HG02623 (cell line): ENCODE results near the gene MEN1.

Source experiments
- ATAC-seq: cut with Tn5 transposase; IDR thresholded peaks from one replicate; pipeline ENCODE4 v1.9.1; 2021; ENCODE audit warnings: moderate library complexity; ENCODE audit not compliant: unreplicated experiment

MEN1 gene

GRCh38 chr11:64810271-64810890 lies at the start of gene MEN1:
Gene MEN1 (minus strand): TSS chr11:64810551. CDS start chr11:64810109, 442 bp downstream.
- ATAC-seq: peak; percentile 63

- peak; percentile 62 for ATAC-seq
Observed at GRCh38 chr11:64859542-64860414, 49.4 kb upstream of the MEN1 start.

GRCh38 chr11:64858467-64859263 lies 48.3 kb upstream of the MEN1 start:
- ATAC-seq: no peak

- ATAC-seq: no peak
Observed at GRCh38 chr11:64857485-64857884, 47.1 kb upstream of the MEN1 start.

GRCh38 chr11:64856382-64857227 lies 46.3 kb upstream of the MEN1 start:
- no peak for ATAC-seq

- ATAC-seq: no peak
Observed at GRCh38 chr11:64855596-64856304, 45.4 kb upstream of the MEN1 start.

- ATAC-seq: no peak
Observed at GRCh38 chr11:64854534-64855502, 44.5 kb upstream of the MEN1 start.

- no peak for ATAC-seq
Observed at GRCh38 chr11:64854157-64854533, 43.8 kb upstream of the MEN1 start.

GRCh38 chr11:64853709-64854108 lies 43.4 kb upstream of the MEN1 start:
- ATAC-seq: no peak

GRCh38 chr11:64852804-64853509 lies 42.6 kb upstream of the MEN1 start:
- no peak for ATAC-seq

- ATAC-seq: no peak
Observed at GRCh38 chr11:64851831-64852351, 41.5 kb upstream of the MEN1 start.

- ATAC-seq: peak; percentile 68
Observed at GRCh38 chr11:64850979-64851567, 40.7 kb upstream of the MEN1 start.

- ATAC-seq: no peak
Observed at GRCh38 chr11:64849598-64850356, 39.4 kb upstream of the MEN1 start.

GRCh38 chr11:64848826-64849597 lies 38.7 kb upstream of the MEN1 start:
- no peak for ATAC-seq

- ATAC-seq: no peak
Observed at GRCh38 chr11:64848214-64848825, 38.0 kb upstream of the MEN1 start.
